Dermis blood vessel endothelial cell (primary cell): ENCODE data around the gene CD160. TPM values are rescaled to one million over a fixed set of nuclear protein-coding genes. Genes with fewer than 3 reads are reported as not detected.
"Not testable (repeated sequence)": the region's sequence is repeated elsewhere in the genome, so short reads cannot be mapped to it uniquely, and the experiment has no call there.

Source experiments
- DNase-seq: peaks from one replicate; pipeline ENCODE4 v3.0.0; 2010
- total RNA-seq: library from RNA; depleted of rRNA; stranded (reverse); fragments of >200 nt; gene quantifications from 2 replicates; pipeline ENCODE4 v1.2.3, GENCODE V29; 2014

Gene CD160, protein sequence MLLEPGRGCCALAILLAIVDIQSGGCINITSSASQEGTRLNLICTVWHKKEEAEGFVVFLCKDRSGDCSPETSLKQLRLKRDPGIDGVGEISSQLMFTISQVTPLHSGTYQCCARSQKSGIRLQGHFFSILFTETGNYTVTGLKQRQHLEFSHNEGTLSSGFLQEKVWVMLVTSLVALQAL
- not detected in 2 replicates for total RNA-seq

GRCh38 chr1:145719230-145720079 lies at the start of gene CD160:
TSS of gene CD160 (plus strand) at chr1:145719499. CDS start at chr1:145728328, 8,829 bp downstream.
- no peak for DNase-seq

DNA sequence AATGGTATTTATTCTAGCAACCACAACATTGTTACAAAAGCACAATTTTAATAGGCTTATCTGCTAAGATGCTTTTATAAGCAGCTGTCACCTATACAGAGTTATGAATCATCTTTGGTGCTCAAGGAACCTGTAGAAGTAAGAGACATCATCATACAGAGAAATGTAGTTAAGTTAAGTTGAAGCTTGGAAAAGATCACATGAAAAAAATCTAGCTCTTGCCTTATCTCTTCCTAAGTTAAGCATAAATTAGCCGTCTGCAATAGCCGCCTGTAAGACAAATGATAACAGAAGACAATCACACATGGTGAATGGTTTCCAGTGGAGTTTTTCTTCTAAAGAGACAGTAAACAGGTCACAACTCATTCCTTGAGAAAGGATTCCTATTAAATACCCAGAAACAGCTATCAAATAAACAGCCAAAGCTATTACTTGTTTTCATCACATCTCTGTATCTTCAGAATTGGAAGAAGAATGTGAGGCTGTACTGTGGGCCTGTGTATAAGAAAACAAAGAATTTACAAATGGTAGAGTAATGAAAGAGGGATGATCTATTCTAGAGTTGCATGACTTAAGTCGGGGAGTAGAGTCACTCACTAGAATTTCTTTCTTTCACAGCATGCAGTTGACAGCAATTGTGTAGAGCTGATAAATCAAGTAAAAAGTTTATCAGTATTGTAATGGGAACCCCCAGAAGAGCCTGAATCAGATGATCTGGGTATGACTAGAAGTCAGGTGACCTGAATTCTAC lies 48.1 kb upstream of the CD160 start:
- not testable (repeated sequence) for DNase-seq

DNA sequence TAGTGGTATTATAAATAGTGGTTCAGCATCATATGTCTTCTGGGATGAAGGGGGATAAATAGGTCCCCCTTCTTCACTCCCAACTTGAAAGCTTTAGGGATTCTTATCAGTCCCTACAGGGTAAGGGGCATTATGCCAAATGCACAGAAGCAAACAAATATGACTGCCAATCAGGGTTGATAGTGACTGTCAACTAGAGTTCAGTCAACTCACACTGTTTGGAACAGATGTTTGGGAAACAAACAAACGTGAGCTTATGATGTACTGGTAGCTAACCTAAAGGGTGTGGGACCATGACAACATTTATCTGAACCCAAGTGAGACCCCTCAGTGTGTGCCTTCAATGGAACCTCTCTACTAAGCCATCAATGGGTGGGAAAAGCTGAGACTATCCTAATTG lies 46.1 kb upstream of the CD160 start:
- DNase-seq, result not testable (repeated sequence)

- DNase-seq, result not testable (repeated sequence)
Measured at GRCh38 chr1:145684858-145685257, 34.4 kb upstream of the CD160 start.

- not testable (repeated sequence) for DNase-seq
Measured at GRCh38 chr1:145686078-145686477, 33.2 kb upstream of the CD160 start.

DNA sequence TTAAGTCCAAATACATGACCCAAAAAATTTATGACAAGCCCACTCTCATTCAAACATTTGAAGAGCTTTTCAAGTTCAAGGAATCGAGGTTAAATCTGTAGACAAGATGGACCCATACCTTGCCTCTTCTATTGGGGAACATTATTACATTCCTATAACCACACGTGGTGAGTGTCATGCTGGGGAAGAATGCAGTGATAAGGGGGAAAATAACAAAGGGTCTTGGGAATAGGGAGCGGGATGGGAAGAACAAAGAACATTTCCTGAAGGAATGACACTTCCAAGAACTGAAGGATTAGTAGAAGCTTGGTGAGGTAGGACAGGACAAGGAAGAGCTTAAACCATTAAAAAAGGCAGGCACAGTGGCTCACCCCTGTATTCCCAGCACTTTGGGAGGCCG lies 31.0 kb upstream of the CD160 start:
- no peak for DNase-seq

- DNase-seq, result no peak
Measured at GRCh38 chr1:145688924-145689323, 30.4 kb upstream of the CD160 start.

DNA sequence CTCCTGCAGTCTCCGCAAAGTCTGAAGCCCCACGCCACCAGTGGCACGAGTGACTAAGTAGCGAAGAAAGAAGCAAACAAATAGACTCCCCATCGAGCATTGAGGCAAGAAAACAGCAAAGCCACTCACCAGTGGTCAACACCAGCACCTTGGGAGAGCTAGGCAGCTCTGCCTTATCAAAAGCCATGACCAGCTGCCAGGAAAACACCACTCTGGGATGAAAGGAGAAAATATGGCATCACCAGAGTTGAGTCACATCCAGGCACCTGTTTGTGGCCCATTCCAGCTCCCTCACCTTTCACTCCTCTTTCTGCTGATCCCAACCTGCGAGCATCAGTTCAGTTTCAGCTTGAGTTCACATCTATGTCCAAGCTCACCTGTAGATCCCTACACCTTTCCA lies 29.4 kb upstream of the CD160 start:
- DNase-seq, result no peak

- peak; percentile 49 for DNase-seq
Measured at GRCh38 chr1:145690587-145691558, 28.4 kb upstream of the CD160 start.

DNA sequence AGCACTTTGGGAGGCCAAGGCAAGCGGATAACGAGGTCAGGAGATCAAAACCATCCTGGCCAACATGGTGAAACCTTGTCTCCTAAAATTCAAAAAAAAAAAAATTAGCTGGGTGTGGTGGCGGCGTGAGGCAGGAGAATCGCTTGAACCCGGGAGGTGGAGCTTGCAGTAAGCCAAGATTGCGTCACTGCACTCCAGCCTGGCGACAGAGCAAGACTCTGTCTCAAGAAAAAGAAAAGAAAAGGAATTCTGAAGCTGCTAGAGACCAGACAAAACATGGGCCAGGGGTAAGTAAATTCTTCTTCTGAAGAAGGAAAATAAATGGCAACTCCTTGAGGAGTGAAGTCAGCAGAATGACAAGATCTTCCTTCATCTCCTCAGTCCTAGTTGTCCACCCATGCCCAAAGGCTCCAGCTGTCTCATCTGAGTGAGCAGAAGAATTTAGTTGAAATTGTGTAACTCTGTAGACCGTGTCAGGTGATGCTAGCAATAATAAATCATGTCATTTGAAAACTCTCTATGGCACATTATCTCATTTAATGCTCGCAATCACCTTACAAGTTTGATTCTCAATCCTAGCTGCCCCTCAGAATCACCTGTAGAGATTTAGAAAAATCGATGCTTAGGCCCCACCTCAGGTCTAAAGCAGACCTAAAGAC lies 26.4 kb upstream of the CD160 start:
- no peak for DNase-seq

DNA sequence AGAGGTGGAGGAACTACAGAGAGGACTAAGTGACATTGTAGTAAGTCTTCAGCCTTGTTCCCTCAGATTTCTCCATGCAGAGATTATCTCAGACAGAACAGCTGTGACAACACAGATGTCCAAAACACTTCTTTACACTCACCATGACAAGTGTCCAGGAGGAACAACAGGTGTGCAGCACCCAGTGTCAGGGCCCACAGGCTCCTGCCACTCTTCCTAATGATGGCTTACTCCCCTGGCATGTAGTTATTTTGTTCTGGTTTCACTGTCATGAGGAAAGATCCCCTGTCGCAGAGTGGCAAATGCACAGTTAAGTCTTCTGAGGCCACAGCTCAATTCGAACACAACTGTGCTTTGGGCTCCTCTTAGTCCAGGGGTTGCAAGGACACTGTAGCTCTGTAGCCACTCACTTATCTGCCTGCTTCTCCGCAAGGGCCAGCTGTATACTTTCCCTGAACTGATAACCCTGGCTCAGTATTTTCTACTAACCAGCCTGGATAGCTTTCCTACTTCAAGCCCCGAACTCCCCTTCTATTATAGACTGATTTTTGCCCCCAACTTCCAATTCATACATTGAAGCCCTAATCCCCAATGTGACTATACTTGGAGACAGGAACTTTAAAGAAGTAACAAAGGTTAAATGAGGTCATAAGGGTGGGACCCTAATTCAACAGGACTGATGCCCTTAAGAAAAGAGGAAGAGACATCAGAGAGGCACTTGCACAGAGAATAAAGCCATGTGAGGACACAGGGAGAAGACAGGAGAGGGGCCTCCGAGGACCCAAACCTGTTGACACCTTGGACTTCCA lies 23.3 kb upstream of the CD160 start:
- DNase-seq, result no peak

GRCh38 chr1:145696630-145696960 lies 22.7 kb upstream of the CD160 start:
- DNase-seq, result no peak

DNA sequence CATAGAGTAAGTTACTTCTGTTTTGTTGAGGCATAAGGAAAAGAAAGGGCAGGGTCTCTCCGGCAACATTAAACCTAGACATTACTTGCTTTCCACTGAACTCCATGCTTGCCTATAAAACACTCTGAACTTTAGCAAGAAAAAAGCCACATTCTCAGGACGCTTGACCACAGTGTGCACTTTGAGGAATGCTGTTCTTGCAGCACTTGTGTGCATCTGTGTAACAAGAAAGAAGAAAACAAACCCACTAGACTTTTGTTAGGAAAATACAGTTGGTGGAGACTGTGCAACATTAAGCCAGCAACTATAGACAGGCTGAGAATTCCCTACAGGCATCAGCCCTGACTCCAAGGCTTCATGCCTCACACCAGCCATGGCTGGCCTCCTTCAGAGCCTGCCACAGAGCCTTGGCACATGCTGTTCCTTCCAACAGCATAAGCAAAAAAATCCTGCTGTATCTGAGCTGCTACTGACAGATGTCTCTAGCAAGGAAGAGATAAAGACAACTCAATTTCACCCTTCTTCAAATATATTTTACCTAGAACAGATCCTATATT lies 17.9 kb upstream of the CD160 start:
- no peak for DNase-seq

DNA sequence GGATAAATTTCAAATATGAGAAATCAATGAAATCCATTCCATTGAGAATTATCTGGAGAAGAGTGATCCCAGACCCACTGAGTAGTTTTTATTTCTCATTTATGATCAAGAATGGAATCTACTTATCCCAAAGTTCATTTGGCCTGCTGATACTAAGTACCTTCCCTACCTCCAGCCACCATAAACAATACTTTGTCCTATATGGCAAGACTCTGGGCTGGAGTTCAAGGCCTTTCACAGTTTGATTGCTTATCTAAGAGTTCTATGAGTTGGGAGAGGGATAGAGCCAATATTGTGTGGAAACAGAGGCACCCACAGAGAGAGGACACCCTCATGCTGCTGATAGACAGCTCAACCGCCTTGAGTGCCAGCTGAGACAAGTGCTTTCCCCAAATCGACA lies 17.2 kb upstream of the CD160 start:
- DNase-seq, result no peak

DNA sequence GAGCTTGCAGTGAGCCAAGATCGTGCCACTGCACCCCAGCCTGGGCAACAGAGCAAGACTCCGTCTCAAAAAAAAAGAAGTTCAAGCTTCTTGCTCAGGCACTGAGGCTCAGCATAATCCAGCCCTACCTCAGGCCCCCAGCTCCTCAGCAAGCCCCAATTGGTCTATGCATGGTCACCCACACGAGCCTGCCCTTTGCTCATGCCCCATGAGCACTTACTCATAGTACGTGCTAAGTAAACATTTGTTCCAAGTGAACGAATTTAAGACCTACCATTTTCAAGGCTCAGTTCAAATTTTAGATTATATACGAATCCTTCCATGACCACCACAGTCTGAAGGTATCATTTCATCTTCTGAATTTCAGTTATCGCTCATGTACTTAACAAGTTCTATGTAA lies 16.5 kb upstream of the CD160 start:
- no peak for DNase-seq

- no peak for DNase-seq
Measured at GRCh38 chr1:145705622-145706021, 13.7 kb upstream of the CD160 start.

- DNase-seq, result no peak
Measured at GRCh38 chr1:145706086-145706664, 13.1 kb upstream of the CD160 start.

GRCh38 chr1:145707183-145707867 lies 12.0 kb upstream of the CD160 start, which contains the start of gene PDZK1:
TSS of gene PDZK1 (minus strand) at chr1:145707368. CDS start at chr1:145688021, 19,347 bp downstream.
- DNase-seq, result no peak

GRCh38 chr1:145708063-145708462 lies 11.2 kb upstream of the CD160 start:
- no peak for DNase-seq
